Hippocampal formation (tissue), 2 donors: Measurements from ENCODE around the gene RBM3.

Experiments
- DNase-seq, 2 donors: peaks; one replicate each; lab custom pipeline; 2025; lab: John Stamatoyannopoulos, UW

RBM3 gene

GRCh38 chrX:48617542-48618340 lies 43.5 kb downstream of the RBM3 start:
- no peak for DNase-seq

- DNase-seq = no peak
Observed at GRCh38 chrX:48626401-48627298, 52.4 kb downstream of the RBM3 start.
